Measurements from ENCODE around the gene AMY2B.
"Not testable (repeated sequence)": the region's sequence is repeated elsewhere in the genome, so short reads cannot be mapped to it uniquely, and the experiment has no call there.

AMY2B gene

GRCh38 chr1:103627436-103627835 is 56.0 kb downstream of the AMY2B start:
- not testable (repeated sequence) for DNase-seq

Data from NCI-H187 (cell line).